GDM1 (cell line): ENCODE data around the gene FGD2.
"Not testable (repeated sequence)": the region's sequence is repeated elsewhere in the genome, so short reads cannot be mapped to it uniquely, and the experiment has no call there.

Experiments
- DNase-seq: peaks from one replicate; lab custom pipeline; 2025; lab: John Stamatoyannopoulos, UW

The FGD2 gene

DNA sequence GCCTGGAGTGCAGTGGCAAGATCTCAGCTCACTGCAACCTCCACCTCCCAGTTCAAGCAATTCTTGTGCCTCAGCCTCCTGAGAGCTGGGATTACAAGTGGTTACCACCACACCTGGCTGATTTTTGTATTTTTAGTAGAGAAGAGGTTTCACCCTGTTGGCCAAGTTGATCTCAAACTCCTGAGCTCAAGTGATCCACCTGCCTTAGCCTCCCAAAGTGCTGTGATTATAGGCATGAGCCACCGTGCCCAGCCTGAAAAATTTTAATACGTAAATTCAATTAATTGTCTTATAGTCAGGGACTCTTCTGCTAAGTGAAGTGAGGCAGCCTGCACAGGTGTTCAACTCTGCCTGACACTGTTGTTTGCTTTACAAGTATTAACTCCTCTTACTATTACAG is 15.1 kb upstream of the FGD2 start:
- DNase-seq: not testable (repeated sequence)

GRCh38 chr6:36997811-36998722 is 7.4 kb upstream of the FGD2 start:
- DNase-seq: no peak

DNA sequence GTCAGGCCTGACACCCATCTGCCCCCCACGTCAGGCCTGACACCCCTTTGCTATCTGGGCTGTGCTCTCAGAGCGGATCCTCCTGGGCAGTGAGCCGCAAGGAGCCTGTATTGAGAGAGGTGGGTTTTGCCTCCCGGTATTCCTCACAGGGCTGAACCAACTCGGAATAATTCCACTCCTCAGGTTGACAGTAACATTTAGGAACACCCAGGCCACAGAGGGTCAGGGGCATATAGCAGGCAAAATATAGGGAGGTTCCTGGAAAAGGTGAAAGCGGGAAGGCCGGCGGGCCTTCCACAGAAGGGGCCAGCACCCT is 6.8 kb upstream of the FGD2 start:
- DNase-seq: no peak

GRCh38 chr6:36999061-36999750 is 6.2 kb upstream of the FGD2 start:
- DNase-seq: no peak

DNA sequence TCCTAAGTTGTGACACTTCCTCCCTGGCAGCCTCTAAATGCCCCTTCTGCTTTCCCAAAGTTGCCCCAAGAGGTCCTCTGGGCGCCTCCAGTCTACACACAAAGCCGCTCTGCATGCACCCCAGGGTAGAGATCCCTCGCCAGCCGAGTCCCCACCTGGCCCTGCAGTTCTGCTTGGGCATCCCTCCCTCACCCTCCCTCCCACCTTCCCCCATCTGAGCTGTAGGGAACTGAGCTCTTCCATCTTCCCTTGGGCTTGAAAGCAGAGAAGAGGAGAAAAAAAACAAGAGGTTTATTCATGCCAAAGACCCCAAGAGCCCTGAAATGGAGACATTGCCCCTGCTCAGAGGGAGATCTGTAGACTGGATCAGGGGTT is 5.7 kb upstream of the FGD2 start:
- no peak for DNase-seq

- no peak for DNase-seq
Measured at GRCh38 chr6:37004044-37004980, 1.1 kb upstream of the FGD2 start.

- no peak for DNase-seq
Measured at GRCh38 chr6:37005827-37006567, 542 bp downstream of the FGD2 start.

DNA sequence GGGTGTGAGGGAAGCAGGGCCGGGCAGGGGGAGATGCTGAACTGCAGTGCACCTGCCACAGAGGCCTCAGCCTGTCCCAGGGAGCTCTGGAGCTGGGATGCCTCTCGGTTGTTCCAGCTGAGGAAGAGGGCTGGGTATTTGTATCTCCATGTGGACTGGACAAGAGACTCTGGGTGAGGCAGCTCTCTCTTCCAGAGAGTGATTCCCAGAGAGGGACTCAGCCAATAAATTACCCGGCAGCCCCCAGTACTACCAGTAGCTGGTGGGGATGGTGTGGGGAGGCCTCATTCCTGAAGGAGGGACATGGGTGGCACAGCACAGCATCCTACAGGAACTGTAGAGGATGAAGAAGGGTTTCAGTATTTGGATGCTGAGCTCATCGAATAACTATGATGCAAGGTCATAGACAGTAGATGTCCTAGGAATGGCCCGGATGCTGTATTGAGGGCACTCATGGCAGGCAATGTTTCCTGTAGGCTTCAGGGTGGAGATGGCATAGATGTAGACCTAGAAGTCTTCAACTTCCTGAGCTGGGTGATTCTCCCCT is 1.4 kb downstream of the FGD2 start:
- DNase-seq: no peak

DNA sequence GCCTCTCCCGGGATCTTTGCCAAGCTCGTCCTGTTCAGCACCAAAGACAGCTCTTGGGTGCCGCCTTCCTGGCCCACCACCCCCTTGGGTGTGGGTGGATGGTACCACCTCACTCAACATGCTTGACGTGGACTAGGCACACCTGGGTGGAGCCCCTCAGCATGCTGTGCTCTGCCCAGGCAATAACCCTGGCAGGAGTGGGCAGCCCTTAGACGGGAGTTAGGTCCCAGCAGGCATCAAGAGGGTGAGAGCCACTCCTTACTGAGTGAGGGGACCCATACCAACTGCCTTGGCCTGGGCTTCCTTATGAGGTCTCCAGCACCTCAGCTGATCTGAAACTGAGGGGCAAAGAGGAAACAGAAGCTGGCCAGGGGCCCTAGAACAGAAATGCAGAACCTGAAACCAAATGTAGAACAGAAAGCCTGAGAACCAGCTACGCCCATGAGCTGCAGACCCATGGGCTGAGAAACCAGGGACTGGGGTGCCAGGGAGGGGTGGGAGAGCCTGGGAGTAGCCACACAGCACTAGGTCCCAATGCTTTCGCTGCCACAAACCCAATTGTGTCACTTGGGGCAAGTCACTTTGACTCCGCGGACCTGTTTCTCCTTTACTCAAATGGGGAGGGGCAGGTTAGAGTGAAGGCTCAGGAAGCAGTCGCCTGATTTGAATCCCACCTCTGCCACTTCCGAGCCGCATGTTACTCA is 2.0 kb downstream of the FGD2 start:
- no peak for DNase-seq

DNA sequence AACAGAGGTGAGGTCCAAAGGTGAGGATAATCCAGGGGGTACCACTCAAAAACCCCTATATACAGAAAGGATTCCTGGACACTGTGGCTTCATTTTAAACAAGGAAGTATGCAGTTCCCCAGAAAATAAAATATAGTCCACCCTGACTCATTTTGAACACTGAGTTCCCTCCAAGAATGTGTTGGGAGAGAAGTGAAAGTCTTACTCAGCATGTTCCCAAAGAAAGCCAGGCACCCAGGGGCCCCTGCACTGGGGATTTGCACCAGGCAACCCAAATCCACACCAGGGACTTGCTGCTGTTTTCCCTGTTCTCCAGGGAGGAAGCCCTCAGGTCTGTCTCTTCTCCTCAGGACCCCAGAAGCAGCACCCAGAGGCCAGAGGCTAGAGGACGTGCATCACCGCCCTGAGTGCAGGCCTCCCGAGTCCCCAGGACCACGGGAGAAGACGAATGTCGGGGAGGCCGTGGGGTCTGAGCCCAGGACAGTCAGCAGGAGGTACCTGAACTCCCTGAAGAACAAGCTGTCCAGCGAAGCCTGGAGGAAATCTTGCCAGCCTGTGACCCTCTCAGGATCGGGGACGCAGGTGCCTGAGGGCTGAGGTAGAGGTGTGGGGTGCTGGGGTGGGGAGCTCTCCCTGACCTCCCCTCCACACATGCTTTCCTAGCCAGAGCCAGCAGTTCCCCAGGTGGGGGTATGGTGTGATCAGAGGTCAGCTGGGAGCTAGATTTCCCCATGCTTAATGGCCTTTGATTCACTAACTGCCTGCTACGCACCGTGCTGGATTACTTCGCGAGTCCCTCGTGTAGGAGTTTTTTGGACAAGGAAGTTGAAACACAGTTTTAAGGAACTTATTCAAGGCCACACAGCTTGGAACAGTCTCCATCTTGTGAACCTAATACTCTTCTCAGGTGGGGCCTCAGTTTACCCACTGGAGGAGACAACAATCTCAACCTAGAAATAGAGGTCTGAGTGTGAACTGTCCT is 3.3 kb downstream of the FGD2 start:
- no peak for DNase-seq

- DNase-seq: no peak
Measured at GRCh38 chr6:37010402-37010892, 5.0 kb downstream of the FGD2 start.

- DNase-seq: no peak
Measured at GRCh38 chr6:37011656-37012378, 6.4 kb downstream of the FGD2 start.

DNA sequence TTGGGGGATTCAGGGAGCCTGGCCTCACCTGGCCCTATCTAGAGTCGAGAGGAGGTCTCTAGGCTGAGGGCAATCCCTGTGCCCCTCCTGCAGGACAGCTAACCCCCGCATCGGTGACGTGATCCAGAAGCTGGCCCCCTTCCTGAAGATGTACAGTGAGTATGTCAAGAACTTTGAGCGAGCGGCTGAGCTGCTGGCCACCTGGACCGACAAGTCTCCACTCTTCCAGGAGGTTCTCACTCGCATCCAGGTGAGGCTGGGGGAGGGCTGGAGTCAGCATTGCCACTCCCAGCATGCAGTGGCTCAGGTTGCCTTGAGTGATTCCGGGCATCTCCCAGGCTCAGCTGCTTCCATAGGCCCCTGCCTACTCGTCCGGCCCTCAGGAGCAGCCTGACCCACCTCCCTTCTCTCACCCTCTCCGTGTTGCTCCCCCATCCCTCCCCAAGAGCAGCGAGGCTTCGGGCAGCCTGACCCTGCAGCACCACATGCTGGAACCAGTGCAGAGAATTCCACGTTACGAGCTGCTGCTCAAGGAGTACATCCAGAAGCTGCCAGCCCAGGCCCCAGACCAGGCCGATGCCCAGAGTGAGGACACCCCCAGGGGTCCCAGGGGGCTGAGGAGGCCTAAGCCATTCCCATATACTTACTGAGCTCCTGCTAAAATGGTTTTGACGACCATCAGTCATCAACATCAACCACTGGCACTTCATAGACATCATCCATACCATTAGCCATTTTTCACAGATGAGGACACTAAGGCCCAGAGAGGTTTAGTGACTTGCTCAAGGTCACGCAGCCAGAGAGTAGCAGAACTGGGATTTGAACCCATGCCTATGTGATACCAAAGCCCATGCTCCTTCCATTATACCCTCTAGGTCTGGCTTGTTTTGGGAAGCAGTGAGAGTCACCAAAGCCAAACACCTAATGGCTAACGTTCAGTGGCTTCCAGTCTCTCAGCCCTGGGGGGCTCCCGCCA is 8.3 kb downstream of the FGD2 start:
- no peak for DNase-seq

GRCh38 chr6:37014667-37015066 is 9.2 kb downstream of the FGD2 start:
- DNase-seq: no peak

DNA sequence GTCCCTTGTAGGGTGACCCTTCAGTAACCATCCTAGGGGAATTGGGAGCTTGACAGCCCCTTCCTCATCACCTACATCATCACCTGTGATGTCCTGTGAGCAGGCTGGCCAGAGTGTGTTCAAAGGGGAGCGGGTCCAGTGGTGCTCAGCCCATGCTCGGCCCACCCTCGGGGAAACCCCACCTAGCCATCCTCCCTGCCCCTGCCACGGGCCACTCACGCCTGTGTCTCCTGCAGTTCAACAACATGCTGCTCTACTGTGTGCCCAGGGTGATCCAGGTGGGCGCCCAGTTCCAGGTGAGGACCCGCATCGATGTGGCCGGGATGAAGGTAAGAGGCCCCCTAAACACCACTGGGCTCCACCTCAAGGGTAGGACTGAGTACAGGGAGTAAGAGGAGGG is 10.1 kb downstream of the FGD2 start:
- no peak for DNase-seq

DNA sequence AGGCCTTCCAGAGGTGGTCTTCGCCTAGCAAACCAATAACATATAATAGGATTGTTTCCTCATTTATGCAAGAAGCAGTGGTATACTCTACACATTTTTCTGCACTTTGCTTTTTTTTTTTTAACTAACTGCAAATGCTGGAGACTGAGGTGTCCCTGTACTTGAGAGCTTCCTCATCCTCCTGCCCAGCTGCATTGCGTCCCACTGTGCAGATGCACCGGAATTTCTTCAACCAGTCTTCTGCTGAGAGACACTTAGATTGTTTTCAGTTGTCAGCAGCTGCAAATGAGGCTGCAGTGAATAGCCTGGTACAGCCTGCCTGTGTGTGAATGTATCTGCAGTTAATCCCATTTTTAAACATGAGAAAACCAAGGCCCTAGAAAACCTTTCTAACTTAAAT is 11.5 kb downstream of the FGD2 start:
- no peak for DNase-seq

DNA sequence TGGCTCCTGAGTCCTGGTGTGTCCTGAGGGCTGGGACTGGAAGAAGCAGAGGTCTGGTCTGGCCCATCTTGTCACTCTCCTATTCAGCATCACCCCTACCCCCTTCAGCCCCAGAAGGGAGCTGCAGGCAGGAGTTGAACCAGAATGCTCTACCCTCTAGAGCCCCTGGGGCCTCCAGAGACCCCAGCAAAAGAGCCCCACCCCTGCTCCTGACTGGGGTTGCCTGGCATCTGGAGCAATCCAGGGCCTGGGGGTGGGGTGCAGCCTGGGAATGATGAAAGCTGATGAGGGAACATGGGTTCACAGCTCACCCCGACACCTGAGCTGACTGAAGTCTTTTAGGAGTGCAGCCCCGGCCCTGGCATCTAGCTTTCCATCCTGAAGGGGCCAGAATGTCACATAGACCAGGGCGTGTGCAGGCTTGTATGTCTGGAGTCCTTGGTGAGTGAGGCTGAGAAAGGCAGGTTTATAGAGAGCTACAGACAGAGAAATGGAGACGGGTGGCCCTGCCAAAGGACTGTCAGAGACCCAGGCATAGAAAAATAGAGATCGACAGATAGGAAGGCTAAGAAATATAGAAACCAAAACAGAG is 12.2 kb downstream of the FGD2 start:
- no peak for DNase-seq
